ENCODE data around the gene THBS1. TPM values are rescaled to one million over a fixed set of nuclear protein-coding genes. Genes with fewer than 3 reads are reported as not detected.
A peak's percentile ranks its signal among the peaks of the same experiment; 100 is the strongest.

The THBS1 gene
- total RNA-seq, 6 experiments from 2014 or later: 7,606 to 9,130 (median 7,816) TPM

- peaks cover 10% of the 10 kb centered on the region for H3K9me3 Mint-ChIP-seq
Observed at GRCh38 chr15:39579487-39580116, 1.3 kb upstream of the THBS1 start.

GRCh38 chr15:39580117-39580484 lies 778 bp upstream of the THBS1 start:
- DNase-seq: peak; percentile 96
- H3K4me1 Mint-ChIP-seq (ENCODE audit: low read depth): peaks cover 37% of the 10 kb centered on the region
- H3K4me3 Mint-ChIP-seq: peak overlapping the region; percentile 90
- H3K36me3 Mint-ChIP-seq (ENCODE audit: low read depth): peaks cover 50% of the 10 kb centered on the region
- H3K27ac Mint-ChIP-seq: peak overlapping the region; percentile 87
- TF ChIP-seq CTCF (IDR thresholded peaks at IDR 0.05): peak; percentile 99
- H3K9me3 Mint-ChIP-seq: peaks cover 15% of the 10 kb centered on the region
- peaks cover 34% of the 10 kb centered on the region for H3K27me3 Mint-ChIP-seq (ENCODE audit: insufficient read depth)

More at GRCh38 chr15:39579487-39580116, 1.3 kb upstream of the THBS1 start:
- Mint-ChIP-seq H3K4me1 (ENCODE audit: low read depth) (peaks cover 36% of the 10 kb centered on the region), H3K27me3 (ENCODE audit: insufficient read depth) (peaks cover 30% of the 10 kb centered on the region), H3K36me3 (ENCODE audit: low read depth) (peaks cover 45% of the 10 kb centered on the region), H3K27ac (peak overlapping the region; percentile 87), H3K4me3 (peak overlapping the region; percentile 85)
- peak; percentile 92 for DNase-seq
- TF ChIP-seq CTCF (IDR thresholded peaks at IDR 0.05): no peak

DNA sequence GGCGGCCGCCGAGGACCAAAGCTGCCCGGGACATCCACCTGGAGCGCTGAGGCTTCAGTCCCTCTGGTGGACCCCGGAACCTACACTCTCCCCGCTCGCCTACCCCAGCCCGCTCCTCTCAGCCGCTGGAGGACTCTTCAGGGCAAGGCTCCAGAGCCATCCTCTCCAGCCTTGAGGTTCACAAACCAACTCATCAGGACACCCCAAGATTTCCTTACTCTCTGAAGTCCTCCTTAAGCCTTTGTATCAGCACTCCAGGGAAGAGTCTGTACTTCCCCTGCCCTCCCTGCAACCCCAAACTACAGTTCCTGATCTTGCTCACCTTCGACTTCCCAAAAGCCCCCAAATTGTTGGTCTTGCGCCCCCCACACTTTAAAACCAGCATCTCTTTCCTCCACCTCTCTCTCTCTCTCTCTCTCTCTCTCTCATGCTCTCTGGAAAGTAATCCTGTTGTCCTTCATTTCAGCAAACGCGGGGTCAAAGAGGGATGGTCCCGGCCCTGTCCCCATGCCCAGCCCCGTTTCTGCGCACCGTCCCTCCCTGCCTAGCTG lies 438 bp downstream of the THBS1 start:
- DNase-seq: peak; percentile 96
- Mint-ChIP-seq H3K4me3 (peak overlapping the region; percentile 90), H3K4me1 (ENCODE audit: low read depth) (peaks cover 47% of the 10 kb centered on the region), H3K9me3 (peaks cover 27% of the 10 kb centered on the region), H3K27me3 (ENCODE audit: insufficient read depth) (peaks cover 45% of the 10 kb centered on the region), H3K27ac (peak overlapping the region; percentile 86), H3K36me3 (ENCODE audit: low read depth) (peaks cover 55% of the 10 kb centered on the region)
- TF ChIP-seq CTCF (IDR thresholded peaks at IDR 0.05): no peak

DNA sequence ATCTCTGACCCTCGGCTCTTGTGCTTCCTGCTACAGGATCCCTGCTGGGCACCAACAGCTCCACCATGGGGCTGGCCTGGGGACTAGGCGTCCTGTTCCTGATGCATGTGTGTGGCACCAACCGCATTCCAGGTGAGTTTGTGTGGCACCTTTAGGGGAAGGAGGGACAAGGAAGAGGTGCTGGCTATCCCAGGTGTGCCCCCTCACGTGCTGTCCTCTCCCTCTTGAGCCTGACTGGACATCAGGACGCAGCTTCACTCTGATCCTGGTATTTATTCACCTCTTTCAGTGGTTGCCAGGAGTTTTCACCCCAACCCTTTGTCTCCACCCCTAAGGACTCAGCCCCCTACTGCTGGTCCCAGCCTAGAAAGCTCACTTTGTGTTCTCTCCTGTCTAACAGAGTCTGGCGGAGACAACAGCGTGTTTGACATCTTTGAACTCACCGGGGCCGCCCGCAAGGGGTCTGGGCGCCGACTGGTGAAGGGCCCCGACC lies 960 bp downstream of the THBS1 start:
- DNase-seq: peak; percentile 96
- Mint-ChIP-seq H3K4me3 (peak overlapping the region; percentile 90), H3K9me3 (peaks cover 32% of the 10 kb centered on the region), H3K36me3 (ENCODE audit: low read depth) (peaks cover 58% of the 10 kb centered on the region), H3K27me3 (ENCODE audit: insufficient read depth) (peaks cover 50% of the 10 kb centered on the region), H3K4me1 (ENCODE audit: low read depth) (peaks cover 52% of the 10 kb centered on the region), H3K27ac (peak overlapping the region; percentile 86)
- peak; percentile 61; the same call in 1 of the 2 replicates for TF ChIP-seq CTCF (IDR thresholded peaks at IDR 0.05)

DNA sequence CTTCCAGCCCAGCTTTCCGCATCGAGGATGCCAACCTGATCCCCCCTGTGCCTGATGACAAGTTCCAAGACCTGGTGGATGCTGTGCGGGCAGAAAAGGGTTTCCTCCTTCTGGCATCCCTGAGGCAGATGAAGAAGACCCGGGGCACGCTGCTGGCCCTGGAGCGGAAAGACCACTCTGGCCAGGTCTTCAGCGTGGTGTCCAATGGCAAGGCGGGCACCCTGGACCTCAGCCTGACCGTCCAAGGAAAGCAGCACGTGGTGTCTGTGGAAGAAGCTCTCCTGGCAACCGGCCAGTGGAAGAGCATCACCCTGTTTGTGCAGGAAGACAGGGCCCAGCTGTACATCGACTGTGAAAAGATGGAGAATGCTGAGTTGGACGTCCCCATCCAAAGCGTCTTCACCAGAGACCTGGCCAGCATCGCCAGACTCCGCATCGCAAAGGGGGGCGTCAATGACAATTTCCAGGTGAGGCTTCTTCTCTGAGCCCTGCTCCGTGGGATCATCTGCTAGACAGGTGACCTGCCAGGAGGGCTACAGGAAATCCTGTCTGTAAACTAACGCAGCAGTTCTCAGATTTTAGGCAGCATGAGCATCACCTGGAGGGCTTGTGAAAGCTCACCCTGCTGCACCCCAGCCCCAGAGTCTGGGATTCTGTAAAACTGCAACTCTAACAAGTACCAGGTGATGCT lies 1.6 kb downstream of the THBS1 start:
- Mint-ChIP-seq H3K9me3 (peaks cover 38% of the 10 kb centered on the region), H3K36me3 (ENCODE audit: low read depth) (peaks cover 64% of the 10 kb centered on the region), H3K4me3 (peak overlapping the region; percentile 90), H3K27me3 (ENCODE audit: insufficient read depth) (peaks cover 56% of the 10 kb centered on the region), H3K4me1 (ENCODE audit: low read depth) (peaks cover 55% of the 10 kb centered on the region), H3K27ac (peak overlapping the region; percentile 86)
- DNase-seq: peak; percentile 96
- no peak for TF ChIP-seq CTCF (IDR thresholded peaks at IDR 0.05)

All from HFFc6 (cell line).